ENCODE results near the gene SLC2A9.

DNA sequence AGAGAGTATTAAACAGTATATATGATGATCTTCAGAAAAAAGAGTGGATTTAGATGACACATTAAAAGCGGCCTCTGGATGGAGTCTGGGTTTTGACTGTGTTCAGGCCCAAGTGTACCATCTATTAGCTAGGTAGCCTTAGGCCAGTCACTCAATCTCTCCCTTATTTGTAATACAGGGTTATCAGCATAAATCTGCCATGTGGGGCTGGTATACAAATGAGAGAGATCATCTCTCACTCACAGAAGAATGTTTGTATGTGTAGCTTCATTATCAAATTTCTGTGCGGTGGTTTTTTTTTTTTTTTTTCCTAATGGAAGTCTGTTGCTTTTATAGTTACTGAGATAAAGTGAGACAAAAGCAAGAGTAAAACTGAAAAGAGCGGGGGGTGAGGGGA lies 12.7 kb downstream of the SLC2A9 start:
- TF ChIP-seq CTCF (IDR thresholded peaks at IDR 0.05 in 4 of 5, conservative IDR thresholded peaks at IDR 0.05 in 1 of 5) (no peak), POLR2A (IDR thresholded peaks at IDR 0.05) (no peak)

All from gastrocnemius medialis (tissue), 4 donors.